ENCODE results near the gene C6orf132.
"Not testable (repeated sequence)": the region's sequence is repeated elsewhere in the genome, so short reads cannot be mapped to it uniquely, and the experiment has no call there.

DNA sequence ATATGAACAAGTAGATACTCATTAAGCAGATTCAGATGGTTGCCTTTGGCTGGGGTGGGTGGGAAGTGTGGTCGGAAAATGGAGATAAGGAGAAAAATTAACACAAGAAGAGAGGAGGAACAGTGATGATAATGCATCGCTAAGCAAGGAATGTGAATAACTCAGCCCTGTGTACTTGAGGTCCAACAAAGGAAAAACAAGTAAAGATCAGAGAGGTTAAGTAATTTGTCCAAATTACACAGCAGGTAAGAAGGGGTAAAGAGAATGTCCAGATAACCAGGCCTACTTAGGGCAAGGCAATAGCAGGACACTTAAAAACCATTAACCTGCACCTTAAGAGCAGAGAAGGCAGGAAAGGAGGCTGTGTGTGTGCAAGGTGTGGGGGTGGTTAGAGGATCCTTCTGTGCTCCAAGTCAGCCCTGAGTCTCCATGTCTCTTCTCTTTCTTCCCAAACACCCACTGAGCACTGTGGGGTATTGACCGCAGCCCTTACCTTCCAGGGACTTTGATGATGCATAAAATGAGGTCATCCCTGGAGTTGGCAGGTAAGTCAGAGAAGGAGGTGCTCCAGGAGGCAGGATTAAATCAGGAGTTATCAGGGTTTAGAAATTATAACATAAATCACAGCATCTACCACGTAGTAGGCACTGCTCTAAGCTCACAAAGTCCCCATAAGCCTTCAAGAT lies 10.3 kb upstream of the C6orf132 start:
- TF ChIP-seq EZH2 (IDR thresholded peaks at IDR 0.05; ENCODE audit: insufficient read depth, poor library complexity, severe bottlenecking); EZH2phosphoT487 (IDR thresholded peaks at IDR 0.05; ENCODE audit: insufficient read depth, low read depth): not testable (repeated sequence)

Measured in GM23248 (cell line).